HepG2 (cell line): ENCODE data around the gene THAP3. TPM values are rescaled to one million over a fixed set of nuclear protein-coding genes. Genes with fewer than 3 reads are reported as not detected.

ENCODE experiments used
- DR1 ChIP-seq: sonication (generic); formaldehyde crosslinking; IDR thresholded peaks from 2 replicates; pipeline ENCODE4 v1.8.0; 2021; ENCODE audit warnings: mild to moderate bottlenecking, missing genetic modification reagents, inconsistent platforms
- HIC2 ChIP-seq: sonication (generic); formaldehyde crosslinking; IDR thresholded peaks from 2 replicates; pipeline ENCODE4 v1.9.0; 2022; ENCODE audit warnings: low read depth, missing genetic modification reagents
- KDM4B ChIP-seq: sonication (generic); formaldehyde crosslinking; IDR thresholded peaks from 2 replicates; pipeline ENCODE4 v1.4.0; 2020; ENCODE audit warnings: missing genetic modification reagents
- KDM5B ChIP-seq: sonication (generic); formaldehyde crosslinking; IDR thresholded peaks from 2 replicates; pipeline ENCODE4 v1.4.0; 2020; ENCODE audit warnings: missing genetic modification reagents, mild to moderate bottlenecking, borderline replicate concordance
- KIAA2018 ChIP-seq: sonication (generic); formaldehyde crosslinking; IDR thresholded peaks from 2 replicates; pipeline ENCODE4 v1.5.0; 2020; ENCODE audit warnings: mild to moderate bottlenecking, missing genetic modification reagents, borderline replicate concordance
- PITX1 ChIP-seq: sonication (generic); formaldehyde crosslinking; IDR thresholded peaks from 2 replicates; pipeline ENCODE4 v1.5.1; 2020; ENCODE audit warnings: mild to moderate bottlenecking, missing genetic modification reagents
- RBM22 ChIP-seq: fragments of 200-400 bp; formaldehyde crosslinking; optimal IDR thresholded peaks from 2 replicates; pipeline ENCODE3; 2017; ENCODE audit warnings: mild to moderate bottlenecking, low read length, moderate library complexity
- TBX2 ChIP-seq: sonication (generic); formaldehyde crosslinking; IDR thresholded peaks from 2 replicates; pipeline ENCODE4 v1.5.0; 2020; ENCODE audit warnings: missing genetic modification reagents, mild to moderate bottlenecking, borderline replicate concordance
- TP53 ChIP-seq: sonication (generic); formaldehyde crosslinking; conservative IDR thresholded peaks from 2 replicates; pipeline ENCODE4 v1.4.0; 2020; ENCODE audit warnings: missing genetic modification reagents
- ZNF20 ChIP-seq: sonication (generic); formaldehyde crosslinking; IDR thresholded peaks from 2 replicates; pipeline ENCODE4 v1.4.0; 2020; ENCODE audit warnings: mild to moderate bottlenecking, moderate library complexity, missing genetic modification reagents
- ZNF224 ChIP-seq: sonication (generic); formaldehyde crosslinking; IDR thresholded peaks from 2 replicates; pipeline ENCODE4 v1.5.0; 2020; ENCODE audit warnings: mild to moderate bottlenecking, missing genetic modification reagents
- ZNF362 ChIP-seq: sonication (generic); formaldehyde crosslinking; IDR thresholded peaks from 2 replicates; pipeline ENCODE4 v1.4.0; 2020; ENCODE audit warnings: missing genetic modification reagents, mild to moderate bottlenecking, borderline replicate concordance
- ZNF597 ChIP-seq: sonication (generic); formaldehyde crosslinking; IDR thresholded peaks from 2 replicates; pipeline ENCODE4 v1.5.0; 2020; ENCODE audit warnings: missing genetic modification reagents
- ZNF616 ChIP-seq: sonication (generic); formaldehyde crosslinking; IDR thresholded peaks from 2 replicates; pipeline ENCODE4 v1.5.0; 2020; ENCODE audit warnings: low read depth, mild to moderate bottlenecking, missing genetic modification reagents
- ZNF772 ChIP-seq: sonication (generic); formaldehyde crosslinking; IDR thresholded peaks from 2 replicates; pipeline ENCODE4 v1.5.0; 2020; ENCODE audit warnings: mild to moderate bottlenecking, missing genetic modification reagents
- ZSCAN21 ChIP-seq: sonication (generic); formaldehyde crosslinking; IDR thresholded peaks from 2 replicates; pipeline ENCODE4 v1.8.0; 2022; ENCODE audit warnings: mild to moderate bottlenecking, missing genetic modification reagents, moderate library complexity, borderline replicate concordance
- polyA plus RNA-seq, 8 experiments: library from polyadenylated mRNA; depleted of rRNA in 3 of 8; stranded (reverse) in 7 of 8; unstranded in 1 of 8; fragments of >200 nt; fragmentation: Illumina TruSeq in 4 of 8; extraction: Trizol in 4 of 8; gene quantifications; 2 replicates each; pipeline versions ENCODE4 v1.2.1 to v1.2.3, GENCODE V29; 2011 to 2016; ENCODE audit warnings: low read depth in 4 of 8, missing spikeins in 1 of 8, mixed read lengths in 1 of 8; ENCODE audit not compliant: insufficient read depth in 1 of 8
- total RNA-seq, 5 experiments: library from RNA; depleted of rRNA; stranded (reverse); fragments of >200 nt; fragmentation: Illumina TruSeq; extraction: Trizol; gene quantifications; 2 replicates each; pipeline ENCODE4 v1.2.3, GENCODE V29; 2016; ENCODE audit warnings: low read depth in 1 of 5

Gene THAP3
- total and polyA plus RNA-seq, 2 of the 13 experiments (the other 11 are each of a cell fraction or from before 2014, with no cell fraction given), result 10.3 to 14.9 TPM

GRCh38 chr1:6601049-6601922 lies 23.4 kb upstream of the THAP3 start (continued):
- TF ChIP-seq ZSCAN21 (CRISPR knock-in tag), result 0 out of 2 replicates have a peak, but pooled peaks have one; percentile 1
- TF ChIP-seq ZNF362 (CRISPR knock-in tag), result no peak
- TF ChIP-seq TBX2 (CRISPR knock-in tag), result peak; percentile 41; the same call in 1 of the 2 replicates
- TF ChIP-seq KDM4B (CRISPR knock-in tag), result no peak
- TF ChIP-seq KDM5B (CRISPR knock-in tag), result no peak; the same call in 1 of the 2 replicates
- no peak for TF ChIP-seq RBM22
- no peak for TF ChIP-seq ZNF616
- no peak for TF ChIP-seq KIAA2018
- no peak for TF ChIP-seq ZNF597 (CRISPR knock-in tag)
- no peak for TF ChIP-seq ZNF224 (CRISPR knock-in tag)
- TF ChIP-seq ZNF20 (CRISPR knock-in tag), result no peak
- no peak for TF ChIP-seq TP53 (CRISPR knock-in tag)
- no peak for TF ChIP-seq HIC2 (CRISPR knock-in tag)
- 0 out of 2 replicates have a peak, but pooled peaks have one; percentile 41 for TF ChIP-seq ZNF772 (CRISPR knock-in tag)
- no peak; the same call in 1 of the 2 replicates for TF ChIP-seq DR1 (CRISPR knock-in tag)
- 0 out of 2 replicates have a peak, but pooled peaks have one; percentile 30 for TF ChIP-seq PITX1 (CRISPR knock-in tag)
